Stimulated activated CD4-positive, alpha-beta T cell treated with anti-CD3 and anti-CD28 coated beads, Interleukin-4, amount 100 ng/mL, for 48 hours (primary cell): Measurements from ENCODE around the gene PACS2.
"Not testable (repeated sequence)": the region's sequence is repeated elsewhere in the genome, so short reads cannot be mapped to it uniquely, and the experiment has no call there.

Source experiments
- DNase-seq, 2 donors: peaks; one replicate each; pipeline ENCODE4 v3.0.0-alpha.2; 2020; ENCODE audit warnings: low read depth in 2 of 2

The PACS2 gene

DNA sequence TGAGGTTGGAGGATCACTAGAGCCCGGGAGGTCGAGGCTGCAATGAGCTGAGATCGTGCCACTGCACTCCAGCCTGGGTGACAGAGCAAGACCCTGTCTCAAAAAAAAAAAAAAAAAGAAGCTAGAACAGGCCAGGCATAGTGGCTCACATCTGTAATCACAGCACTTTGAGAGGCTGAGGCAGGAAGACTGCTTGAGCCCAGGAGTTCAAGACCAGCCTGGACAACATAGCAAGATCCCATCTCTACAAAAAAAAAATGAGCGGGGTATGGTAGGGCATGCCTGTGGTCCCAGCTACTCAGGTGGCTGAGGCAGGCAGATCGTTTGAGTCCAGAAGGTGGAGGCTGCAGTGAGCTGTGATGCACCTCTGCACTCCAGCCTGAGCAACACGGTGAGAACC is 25.6 kb upstream of the PACS2 start:
- DNase-seq, result not testable (repeated sequence)

DNA sequence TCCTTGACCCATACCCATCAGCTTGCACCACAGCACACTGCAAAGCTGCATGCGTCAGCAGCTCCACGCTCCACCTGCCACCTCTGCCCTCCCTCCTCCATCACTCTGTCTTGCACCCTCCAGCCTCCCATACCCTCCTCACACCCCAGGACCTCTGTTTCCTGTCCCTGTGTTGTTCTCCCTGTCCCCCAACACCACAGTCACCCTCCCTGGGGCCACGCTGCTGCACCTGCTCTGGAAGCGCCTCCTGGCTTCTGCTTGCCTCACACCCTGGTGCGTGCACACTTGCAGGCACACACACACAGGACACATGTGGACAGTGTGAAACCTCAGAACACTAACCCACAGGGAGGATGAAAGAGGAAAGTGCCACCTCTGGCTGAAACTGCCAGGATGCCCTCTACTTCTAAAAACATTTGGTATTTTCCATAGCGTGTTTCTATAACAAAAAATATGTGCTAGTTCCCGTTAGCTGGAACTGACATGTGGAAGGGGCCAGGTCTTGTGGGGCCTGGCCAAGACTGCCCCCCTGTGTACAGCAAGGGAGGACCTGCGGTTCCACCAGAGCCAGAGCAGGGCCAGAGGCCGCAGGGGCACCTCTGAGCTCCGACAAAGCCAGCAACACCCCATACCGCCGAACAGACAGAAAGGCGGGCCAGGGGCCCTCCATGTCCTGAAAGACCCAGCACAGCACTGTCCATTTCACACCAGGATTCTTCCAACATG is 23.8 kb upstream of the PACS2 start:
- DNase-seq, result no peak

DNA sequence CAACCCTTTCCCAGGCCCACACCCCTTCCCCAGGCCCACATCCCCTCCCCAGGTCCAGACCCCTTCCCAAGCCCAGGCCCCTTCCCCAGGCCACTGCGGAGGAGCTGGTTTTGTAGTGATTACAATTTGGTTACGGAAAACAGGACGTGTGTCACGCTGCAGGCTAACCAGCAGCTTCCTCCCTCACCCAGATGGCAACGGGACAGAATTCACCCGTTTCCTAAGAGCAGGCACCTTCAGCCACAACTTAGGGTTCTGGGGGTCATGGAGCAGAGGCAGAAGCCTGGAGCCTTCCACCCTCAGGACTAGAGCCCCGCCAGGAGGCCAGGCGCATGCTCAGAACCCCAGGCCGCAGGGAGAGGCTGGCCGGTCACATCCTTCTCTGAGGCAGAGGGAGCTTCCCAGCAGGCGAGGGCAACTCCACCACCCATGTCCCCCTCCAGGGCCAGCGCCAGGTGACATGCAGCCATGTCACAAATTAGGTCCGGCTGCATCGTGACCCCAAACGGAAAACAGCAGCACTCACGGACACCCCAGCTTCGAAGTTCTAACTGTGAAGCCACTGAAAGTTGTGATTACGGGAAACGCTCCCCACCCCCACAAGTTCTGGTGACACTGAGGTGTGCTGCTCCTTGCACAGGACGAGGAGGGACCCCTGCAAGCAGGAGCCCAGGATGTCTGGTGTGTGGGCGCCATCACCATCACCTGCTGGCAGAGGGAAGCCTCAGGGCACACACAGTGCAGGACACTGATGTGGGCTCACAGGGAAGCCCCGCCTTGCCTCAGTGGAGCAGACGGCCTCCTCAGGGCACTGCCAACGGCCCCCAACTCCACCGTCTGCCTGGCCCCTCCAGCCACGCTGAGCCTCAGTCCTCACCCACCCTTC is 21.5 kb upstream of the PACS2 start:
- DNase-seq, result peak in 1 of 2 donors; percentile 31

DNA sequence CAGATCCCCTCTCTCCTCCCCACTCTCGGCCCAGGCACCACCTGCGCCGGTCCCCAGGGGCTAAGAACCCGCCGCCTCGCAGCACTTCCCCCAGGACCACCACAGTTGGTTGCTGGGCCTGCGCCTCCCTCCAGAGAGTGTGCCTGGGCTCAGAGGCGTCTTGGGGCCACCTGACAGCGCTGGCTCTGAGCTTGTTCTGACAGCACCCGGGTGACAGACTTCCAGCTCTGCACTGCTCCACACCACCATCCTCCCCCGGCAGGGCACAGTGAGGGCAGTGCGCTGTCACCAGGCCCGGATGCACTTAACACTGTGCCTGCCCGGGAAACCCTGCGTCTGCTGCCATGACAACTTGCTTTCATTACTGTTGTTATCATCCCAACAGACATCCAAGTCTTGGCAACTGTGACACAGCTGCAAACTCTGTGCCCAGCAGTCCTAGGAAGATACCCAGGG is 20.4 kb upstream of the PACS2 start:
- peak in 1 of 2 donors; percentile 60 for DNase-seq

DNA sequence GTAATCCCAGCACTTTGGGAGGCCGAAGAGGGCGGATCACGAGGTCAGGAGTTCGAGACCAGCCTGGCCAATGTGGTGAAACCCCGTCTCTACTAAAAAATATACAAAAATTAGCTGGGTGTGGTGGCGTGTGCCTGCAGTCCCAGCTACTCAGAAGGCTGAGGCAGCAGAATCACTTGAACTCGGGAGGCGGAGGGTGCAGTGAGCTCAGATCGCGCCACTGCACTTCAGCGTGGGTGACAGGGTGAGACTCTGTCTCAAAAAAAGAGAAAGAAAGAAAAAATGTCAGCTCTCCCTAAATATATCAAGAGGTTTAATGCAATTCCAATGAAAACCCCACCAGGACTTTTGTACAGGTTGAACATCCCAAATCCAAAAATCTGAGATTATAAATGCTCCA is 17.2 kb upstream of the PACS2 start:
- DNase-seq, result not testable (repeated sequence)

DNA sequence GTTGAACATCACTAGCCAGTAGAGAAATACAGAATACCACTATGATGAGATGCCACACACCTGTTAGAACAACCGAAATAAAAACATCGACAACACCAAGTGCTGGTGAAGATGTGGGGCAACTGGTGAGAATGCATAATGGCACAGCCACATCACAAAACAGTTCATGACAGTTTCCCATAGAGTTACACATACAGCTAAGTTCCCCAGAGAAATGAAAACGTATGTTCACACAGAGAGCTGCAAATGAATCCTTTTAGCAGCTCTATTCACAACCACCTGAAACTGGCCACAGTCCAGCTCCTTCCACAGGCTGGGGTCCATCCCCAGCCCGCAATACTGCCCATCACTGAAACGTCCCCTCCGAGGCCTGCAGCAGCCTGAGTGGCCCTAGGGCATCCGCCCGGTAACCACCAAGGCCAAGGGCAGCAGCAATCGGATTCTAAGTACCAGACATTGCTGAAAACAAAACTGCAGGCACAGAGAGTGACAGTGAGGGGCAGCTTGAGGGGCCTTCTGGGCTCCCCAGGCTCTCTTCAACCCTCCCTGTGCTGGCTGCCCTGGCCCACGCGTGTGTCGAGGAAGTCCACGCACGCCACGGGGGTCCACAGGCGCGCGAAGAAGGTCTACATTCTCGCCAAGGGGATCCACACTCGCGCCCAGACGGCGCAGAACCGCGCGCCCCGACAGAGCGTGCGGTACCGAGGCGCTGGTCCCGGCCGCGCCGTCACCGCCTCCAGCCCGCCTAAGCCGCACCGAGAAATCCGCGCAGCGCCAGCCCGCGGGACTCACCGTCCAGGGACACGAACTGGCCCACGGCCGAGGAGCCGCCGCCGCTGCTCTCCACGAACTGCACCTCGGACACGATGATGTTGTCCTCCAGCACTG is 14.7 kb upstream of the PACS2 start:
- DNase-seq, result no peak

GRCh38 chr14:105300542-105301102 is 13.9 kb upstream of the PACS2 start, which contains the start of gene BRF1:
TSS of gene BRF1 (minus strand) at chr14:105301001. CDS start at chr14:105300629, 372 bp downstream.
- peak; percentile 96 to 98 for DNase-seq

- peak; percentile 100 for DNase-seq
Measured at GRCh38 chr14:105301103-105301914, 13.2 kb upstream of the PACS2 start.

DNA sequence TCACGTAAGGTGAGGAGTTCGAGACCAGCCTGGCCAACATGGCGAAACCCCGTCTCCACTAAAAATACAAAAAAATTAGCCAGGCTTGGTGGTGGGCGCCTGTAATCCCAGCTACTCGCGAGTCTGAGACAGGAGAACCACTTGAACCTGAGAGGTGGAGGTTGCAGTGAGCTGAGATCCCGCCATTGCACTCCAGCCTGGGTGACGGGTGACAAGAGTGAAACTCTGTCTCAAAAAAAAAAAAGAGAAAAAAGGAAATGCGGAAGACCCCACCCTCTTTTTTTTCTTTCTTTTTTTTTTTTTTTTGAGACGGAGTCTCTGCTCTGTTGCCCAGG is 12.7 kb upstream of the PACS2 start:
- not testable (repeated sequence) for DNase-seq

- DNase-seq, result no peak
Measured at GRCh38 chr14:105303949-105304348, 10.6 kb upstream of the PACS2 start.

DNA sequence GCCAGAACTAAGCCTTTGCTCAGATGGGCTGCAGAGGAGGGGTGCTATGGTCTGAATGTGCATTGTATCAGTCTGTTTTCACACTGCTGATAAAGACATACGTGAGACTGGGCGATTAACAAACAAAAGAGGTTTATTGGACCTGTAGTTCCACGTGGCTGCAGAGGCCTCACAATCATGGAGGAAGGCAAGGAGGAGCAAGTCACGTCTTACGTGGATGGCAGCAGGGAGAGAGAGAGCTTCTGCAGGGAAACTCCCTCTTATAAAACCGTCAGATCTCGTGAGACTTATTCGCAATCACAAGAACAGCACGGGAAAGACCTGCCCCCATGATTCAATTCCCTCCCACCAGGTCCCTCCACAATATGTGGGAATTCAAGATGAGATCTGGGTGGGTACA is 10.0 kb upstream of the PACS2 start:
- DNase-seq, result no peak

DNA sequence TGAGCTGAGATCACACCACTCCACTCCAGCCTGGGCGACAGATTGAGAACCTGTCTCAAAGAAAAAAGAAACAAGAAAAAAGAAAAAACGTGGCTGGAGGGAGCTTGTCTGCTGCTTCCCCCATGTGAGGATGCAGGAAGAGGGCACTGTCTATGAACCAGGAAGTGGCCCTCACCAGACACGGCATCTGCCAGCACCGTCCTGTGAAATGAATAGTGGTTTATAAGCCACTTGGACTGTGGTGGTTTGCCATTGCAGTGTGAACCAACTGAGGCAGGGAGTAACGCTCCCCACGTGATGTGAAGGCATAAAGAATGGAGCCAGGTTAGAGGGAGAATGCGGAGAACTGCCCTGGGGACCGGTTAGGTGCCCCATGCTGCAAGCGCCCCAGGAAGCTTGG is 9.2 kb upstream of the PACS2 start:
- DNase-seq, result no peak

GRCh38 chr14:105305791-105306190 is 8.8 kb upstream of the PACS2 start:
- no peak for DNase-seq

- no peak for DNase-seq
Measured at GRCh38 chr14:105307052-105307727, 7.4 kb upstream of the PACS2 start.

- DNase-seq, result no peak
Measured at GRCh38 chr14:105309371-105309770, 5.2 kb upstream of the PACS2 start.

DNA sequence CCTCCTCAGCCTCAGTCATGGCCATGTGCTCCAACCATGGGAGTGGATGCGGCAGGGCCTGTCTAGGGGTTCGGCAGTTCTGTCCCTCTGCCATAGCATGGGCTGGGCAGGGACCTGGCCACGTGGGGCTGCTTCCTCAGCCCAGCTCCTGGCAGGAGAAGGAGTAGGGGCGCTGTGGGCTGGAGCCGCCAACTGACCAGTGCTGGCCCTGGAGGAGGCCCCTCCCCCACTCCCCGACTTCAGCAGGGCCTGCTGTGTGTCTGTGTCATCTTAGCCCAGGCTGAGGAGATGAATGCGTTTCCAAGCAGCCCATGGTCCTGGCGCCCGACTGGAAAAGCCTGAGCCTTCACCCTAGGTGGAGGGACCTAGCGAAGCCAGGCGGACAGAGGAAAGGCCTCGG is 2.7 kb upstream of the PACS2 start:
- DNase-seq, result no peak

GRCh38 chr14:105312973-105313372 is 1.6 kb upstream of the PACS2 start:
- DNase-seq, result no peak

DNA sequence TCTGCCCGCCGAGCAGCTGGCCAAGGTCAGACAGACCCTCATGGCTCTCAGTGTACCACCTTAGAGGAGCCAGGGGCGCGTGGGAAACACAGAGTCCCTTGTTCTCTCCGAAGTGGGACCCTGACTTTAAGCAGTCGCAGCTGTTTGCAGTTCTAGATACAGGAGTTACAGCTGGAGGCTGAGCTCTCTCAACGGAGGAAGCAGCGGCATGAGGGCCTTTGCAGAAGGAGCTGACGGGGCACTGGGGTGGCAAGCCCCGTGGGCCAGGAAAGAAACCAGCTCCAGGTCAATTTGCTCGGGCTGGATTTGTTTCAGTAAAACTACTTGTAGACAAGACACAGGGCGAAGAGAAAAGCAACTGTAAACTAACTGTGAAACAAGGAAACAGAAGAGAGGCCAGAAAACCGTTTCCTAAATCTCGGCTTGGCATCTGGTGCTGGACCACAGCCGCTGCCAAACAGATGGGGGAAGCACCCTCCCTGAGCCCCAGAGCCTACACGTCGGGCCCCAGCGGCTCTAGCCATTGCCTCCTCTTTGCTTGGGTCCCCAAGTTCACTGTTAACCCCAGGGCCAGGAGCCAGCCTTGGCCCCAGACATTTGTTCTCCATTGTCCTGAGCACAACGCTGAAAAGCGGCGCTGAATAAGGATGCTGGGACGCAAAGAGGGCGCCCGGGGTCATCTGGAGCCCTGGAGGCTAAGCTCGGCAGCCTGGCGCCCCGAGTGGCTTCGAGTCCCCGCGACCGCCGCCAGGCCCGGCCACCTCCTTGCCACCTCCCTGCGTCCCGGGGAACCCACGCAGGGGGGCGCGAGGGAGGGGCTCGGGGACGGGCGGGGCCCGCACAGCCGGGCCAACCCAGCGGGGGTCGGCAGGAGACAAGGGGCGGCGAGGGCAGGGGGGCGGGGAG is 914 bp upstream of the PACS2 start:
- no peak for DNase-seq

DNA sequence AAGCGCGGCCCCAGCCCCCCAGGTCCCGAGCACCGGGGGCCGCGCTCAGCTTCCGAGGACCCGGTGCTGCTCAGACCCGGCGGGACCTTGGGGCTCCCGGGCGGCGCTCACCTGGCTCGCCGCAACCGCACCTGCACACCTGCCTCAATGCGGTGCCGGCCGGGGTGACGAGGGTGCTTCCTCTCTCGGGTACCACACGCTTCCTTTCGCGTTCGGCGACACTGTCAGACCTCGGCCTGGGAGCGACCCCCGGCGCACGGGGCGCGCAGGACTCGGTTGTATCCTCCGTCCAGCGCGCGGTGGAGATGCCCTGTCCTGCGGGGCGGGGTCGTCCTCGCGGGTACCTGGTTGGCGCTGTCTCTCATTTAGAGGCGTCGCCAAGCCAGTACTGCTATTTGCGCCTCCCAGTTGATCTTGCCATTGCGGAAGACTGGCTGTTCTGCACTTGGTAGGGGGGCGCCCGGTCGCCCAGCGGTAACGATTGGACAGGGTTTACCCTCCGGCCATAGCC is 718 bp downstream of the PACS2 start:
- no peak for DNase-seq
